Neural cell (in vitro differentiated cells): ENCODE measurements around the gene GFOD2. TPM values are rescaled to one million over a fixed set of nuclear protein-coding genes. Genes with fewer than 3 reads are reported as not detected.

Source experiments
- H2AFZ ChIP-seq: fragments of 200-600, 300-800 bp; sonication (generic), shearing (Covaris generic); 2 replicates; pipeline ENCODE4 v1.6.0; 2014; ENCODE audit warnings: low read depth, mild to moderate bottlenecking, antibody characterized with exemption, low read length, moderate library complexity
- H3F3A ChIP-seq: fragments of 200-600 bp; shearing (Covaris generic); 2 replicates; pipeline ENCODE4 v1.6.1; 2016; ENCODE audit warnings: mild to moderate bottlenecking, moderate library complexity, mixed read lengths, antibody characterized with exemption, low read length; ENCODE audit not compliant: insufficient read depth, poor library complexity, severe bottlenecking
- H3K27ac ChIP-seq: fragments of 200-600, 300-800 bp; sonication (generic), shearing (Covaris generic); 2 replicates; pipeline ENCODE4 v1.5.1; 2014; ENCODE audit warnings: mild to moderate bottlenecking, low read length, moderate library complexity
- H3K27me3 ChIP-seq: fragments of 300-800, 200-600 bp; sonication (generic), shearing (Covaris generic); 2 replicates; pipeline ENCODE4 v1.6.0; 2014; ENCODE audit warnings: mild to moderate bottlenecking, low read depth, low read length, moderate library complexity; ENCODE audit not compliant: insufficient read depth
- H3K36me3 ChIP-seq: fragments of 300-800, 200-600 bp; sonication (generic), shearing (Covaris generic); 2 replicates; pipeline ENCODE4 v1.5.1; 2014; ENCODE audit warnings: mild to moderate bottlenecking, antibody characterized with exemption, low read length, moderate library complexity; ENCODE audit not compliant: insufficient read depth
- H3K4me2 ChIP-seq: fragments of 300-800, 200-600 bp; sonication (generic), shearing (Covaris generic); 2 replicates; pipeline ENCODE4 v1.6.0; 2014; ENCODE audit warnings: mild to moderate bottlenecking, low read length
- H3K4me3 ChIP-seq: fragments of 300-800, 200-600 bp; sonication (generic), shearing (Covaris generic); 2 replicates; pipeline ENCODE4 v1.5.1; 2014; ENCODE audit warnings: mild to moderate bottlenecking, low read length, moderate library complexity
- H3K79me2 ChIP-seq: fragments of 200-600 bp; shearing (Covaris generic); replicated peaks from 2 replicates; pipeline ENCODE4 v1.6.0; 2014; ENCODE audit warnings: mild to moderate bottlenecking, low read length, moderate library complexity; ENCODE audit not compliant: insufficient read depth
- H3K9ac ChIP-seq: fragments of 300-800, 200-600 bp; sonication (generic), shearing (Covaris generic); 2 replicates; pipeline ENCODE4 v1.6.1; 2016; ENCODE audit warnings: mild to moderate bottlenecking, low read length, mixed read lengths
- H3K9me2 ChIP-seq: fragments of 200-600 bp; shearing (Covaris generic); 2 replicates; pipeline ENCODE4 v1.6.1; 2016; ENCODE audit warnings: mild to moderate bottlenecking, low read length, mixed read lengths; ENCODE audit not compliant: insufficient read depth
- H3K9me3 ChIP-seq: fragments of 200-600, 300-800 bp; sonication (generic), shearing (Covaris generic); 2 replicates; pipeline ENCODE4 v1.6.1; 2016; ENCODE audit warnings: mild to moderate bottlenecking, mixed run types, low read length, moderate library complexity, mixed read lengths
- H4K20me1 ChIP-seq: fragments of 200-600 bp; shearing (Covaris generic); 2 replicates; pipeline ENCODE4 v1.6.1; 2016; ENCODE audit warnings: mild to moderate bottlenecking, mixed run types; ENCODE audit not compliant: insufficient read depth
- EP300 ChIP-seq: fragments of 450-650 bp; conservative IDR thresholded peaks from 2 replicates; pipeline ENCODE4 v1.6.1; 2014; ENCODE audit warnings: antibody characterized with exemption, mild to moderate bottlenecking, moderate library complexity; ENCODE audit not compliant: poor library complexity, severe bottlenecking
- EZH2 ChIP-seq: fragments of 200-600, 300-800 bp; shearing (Covaris generic), sonication (generic); IDR thresholded peaks from 2 replicates; pipeline ENCODE4 v1.6.1; 2014; ENCODE audit warnings: antibody characterized with exemption, low read length, borderline replicate concordance, mild to moderate bottlenecking; ENCODE audit not compliant: insufficient read depth, poor library complexity, severe bottlenecking
- MXI1 ChIP-seq: fragments of 450-650 bp; conservative IDR thresholded peaks from 2 replicates; pipeline ENCODE4 v1.6.1; 2014; ENCODE audit warnings: antibody characterized with exemption, mild to moderate bottlenecking; ENCODE audit not compliant: poor library complexity, severe bottlenecking
- POLR2AphosphoS5 ChIP-seq: IDR thresholded peaks from 2 replicates; pipeline ENCODE4 v1.6.1; 2012
- RAD21 ChIP-seq: fragments of 450-650 bp; conservative IDR thresholded peaks from 2 replicates; pipeline ENCODE4 v1.6.1; 2014; ENCODE audit warnings: antibody characterized with exemption, mild to moderate bottlenecking, moderate library complexity
- SMC3 ChIP-seq: fragments of 450-650 bp; conservative IDR thresholded peaks from 2 replicates; pipeline ENCODE4 v1.6.1; 2014; ENCODE audit warnings: antibody characterized with exemption, mild to moderate bottlenecking, moderate library complexity; ENCODE audit not compliant: poor library complexity
- TAF1 ChIP-seq: IDR thresholded peaks from 2 replicates; pipeline ENCODE4 v1.6.1; 2012; ENCODE audit warnings: low read depth
- polyA plus RNA-seq: library from polyadenylated mRNA; depleted of rRNA; stranded (reverse); fragments of >200 nt; gene quantifications from 2 replicates; pipeline ENCODE4 v1.2.3, GENCODE V29; 2014
- TF ChIP-seq, protein P1 (sequence below): fragments of 450-650 bp; IDR thresholded peaks from 2 replicates; pipeline ENCODE4 v1.5.1; 2014; ENCODE audit warnings: antibody characterized with exemption, mild to moderate bottlenecking, moderate library complexity; ENCODE audit not compliant: poor library complexity, severe bottlenecking
- TF ChIP-seq, protein P2 (sequence below): IDR thresholded peaks from 2 replicates; pipeline ENCODE4 v1.6.1; 2012; ENCODE audit warnings: borderline replicate concordance

GFOD2 gene
- polyA plus RNA-seq, 1 donor from 2014 or later, result 88.4 TPM

DNA sequence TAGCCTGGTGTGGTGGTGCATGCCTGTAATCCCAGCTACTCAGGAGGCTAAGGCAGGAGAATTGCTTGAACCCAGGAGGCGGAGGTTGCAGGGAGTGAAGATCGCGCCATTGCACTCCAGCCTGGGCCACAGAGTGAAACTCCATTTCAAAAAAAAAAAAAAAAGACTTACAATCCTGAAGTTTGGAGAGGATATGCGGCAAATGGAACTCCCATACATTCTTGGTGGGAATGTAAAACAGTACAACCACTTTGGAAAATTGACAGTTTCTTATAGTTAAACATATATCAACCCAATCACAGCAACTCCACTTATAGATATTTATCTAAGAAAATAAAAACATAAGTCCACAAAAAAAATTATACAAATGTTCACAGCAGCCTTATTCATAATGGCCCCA lies 11.9 kb downstream of the GFOD2 start:
- Histone ChIP-seq H3K27ac (no peak overlapping the region), H4K20me1 (peaks cover 13% of the 10 kb centered on the region), H2AFZ (no peak overlapping the region), H3K4me2 (no peak overlapping the region), H3K4me3 (no peak overlapping the region), H3K36me3 (no peaks in the 10 kb centered on the region), H3K9me2 (no peaks in the 10 kb centered on the region), H3K9ac (no peak overlapping the region), H3K79me2 (peaks cover 64% of the 10 kb centered on the region), H3K9me3 (no peaks in the 10 kb centered on the region), H3F3A (no peaks in the 10 kb centered on the region), H3K27me3 (no peaks in the 10 kb centered on the region)
- TF ChIP-seq TAF1, result no peak
- TF ChIP-seq EP300, result no peak
- no peak for TF ChIP-seq MXI1
- TF ChIP-seq SMC3, result no peak
- TF ChIP-seq POLR2AphosphoS5, result no peak
- no peak for TF ChIP-seq RAD21
- TF ChIP-seq, protein P1, sequence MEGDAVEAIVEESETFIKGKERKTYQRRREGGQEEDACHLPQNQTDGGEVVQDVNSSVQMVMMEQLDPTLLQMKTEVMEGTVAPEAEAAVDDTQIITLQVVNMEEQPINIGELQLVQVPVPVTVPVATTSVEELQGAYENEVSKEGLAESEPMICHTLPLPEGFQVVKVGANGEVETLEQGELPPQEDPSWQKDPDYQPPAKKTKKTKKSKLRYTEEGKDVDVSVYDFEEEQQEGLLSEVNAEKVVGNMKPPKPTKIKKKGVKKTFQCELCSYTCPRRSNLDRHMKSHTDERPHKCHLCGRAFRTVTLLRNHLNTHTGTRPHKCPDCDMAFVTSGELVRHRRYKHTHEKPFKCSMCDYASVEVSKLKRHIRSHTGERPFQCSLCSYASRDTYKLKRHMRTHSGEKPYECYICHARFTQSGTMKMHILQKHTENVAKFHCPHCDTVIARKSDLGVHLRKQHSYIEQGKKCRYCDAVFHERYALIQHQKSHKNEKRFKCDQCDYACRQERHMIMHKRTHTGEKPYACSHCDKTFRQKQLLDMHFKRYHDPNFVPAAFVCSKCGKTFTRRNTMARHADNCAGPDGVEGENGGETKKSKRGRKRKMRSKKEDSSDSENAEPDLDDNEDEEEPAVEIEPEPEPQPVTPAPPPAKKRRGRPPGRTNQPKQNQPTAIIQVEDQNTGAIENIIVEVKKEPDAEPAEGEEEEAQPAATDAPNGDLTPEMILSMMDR, result no peak
- TF ChIP-seq, protein P2, sequence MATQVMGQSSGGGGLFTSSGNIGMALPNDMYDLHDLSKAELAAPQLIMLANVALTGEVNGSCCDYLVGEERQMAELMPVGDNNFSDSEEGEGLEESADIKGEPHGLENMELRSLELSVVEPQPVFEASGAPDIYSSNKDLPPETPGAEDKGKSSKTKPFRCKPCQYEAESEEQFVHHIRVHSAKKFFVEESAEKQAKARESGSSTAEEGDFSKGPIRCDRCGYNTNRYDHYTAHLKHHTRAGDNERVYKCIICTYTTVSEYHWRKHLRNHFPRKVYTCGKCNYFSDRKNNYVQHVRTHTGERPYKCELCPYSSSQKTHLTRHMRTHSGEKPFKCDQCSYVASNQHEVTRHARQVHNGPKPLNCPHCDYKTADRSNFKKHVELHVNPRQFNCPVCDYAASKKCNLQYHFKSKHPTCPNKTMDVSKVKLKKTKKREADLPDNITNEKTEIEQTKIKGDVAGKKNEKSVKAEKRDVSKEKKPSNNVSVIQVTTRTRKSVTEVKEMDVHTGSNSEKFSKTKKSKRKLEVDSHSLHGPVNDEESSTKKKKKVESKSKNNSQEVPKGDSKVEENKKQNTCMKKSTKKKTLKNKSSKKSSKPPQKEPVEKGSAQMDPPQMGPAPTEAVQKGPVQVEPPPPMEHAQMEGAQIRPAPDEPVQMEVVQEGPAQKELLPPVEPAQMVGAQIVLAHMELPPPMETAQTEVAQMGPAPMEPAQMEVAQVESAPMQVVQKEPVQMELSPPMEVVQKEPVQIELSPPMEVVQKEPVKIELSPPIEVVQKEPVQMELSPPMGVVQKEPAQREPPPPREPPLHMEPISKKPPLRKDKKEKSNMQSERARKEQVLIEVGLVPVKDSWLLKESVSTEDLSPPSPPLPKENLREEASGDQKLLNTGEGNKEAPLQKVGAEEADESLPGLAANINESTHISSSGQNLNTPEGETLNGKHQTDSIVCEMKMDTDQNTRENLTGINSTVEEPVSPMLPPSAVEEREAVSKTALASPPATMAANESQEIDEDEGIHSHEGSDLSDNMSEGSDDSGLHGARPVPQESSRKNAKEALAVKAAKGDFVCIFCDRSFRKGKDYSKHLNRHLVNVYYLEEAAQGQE, result no peak
- no peak for TF ChIP-seq EZH2

DNA sequence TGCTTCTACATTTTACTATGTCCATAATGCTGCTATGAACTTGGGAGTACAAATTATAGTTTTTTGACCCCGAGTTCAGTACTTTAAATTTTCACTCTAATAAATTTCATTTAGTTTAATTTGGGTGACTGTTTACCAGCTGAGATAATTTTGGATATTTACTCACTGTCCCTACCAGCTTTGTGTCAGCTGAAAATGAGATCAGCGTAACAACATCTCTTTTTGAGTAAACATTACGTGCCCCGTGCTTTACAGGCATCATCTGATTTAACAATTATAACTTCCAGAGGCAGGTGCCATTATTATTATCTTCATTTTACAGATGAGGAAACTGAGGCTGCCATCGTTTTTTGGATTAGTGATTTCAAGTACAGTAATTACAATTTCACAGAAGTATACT lies 15.0 kb downstream of the GFOD2 start:
- TF ChIP-seq EP300 (no peak), EZH2 (no peak), SMC3 (no peak), POLR2AphosphoS5 (no peak)
- no peaks in the 10 kb centered on the region for H3K36me3 ChIP-seq
- H3K27me3 ChIP-seq, result no peaks in the 10 kb centered on the region
- no peak overlapping the region for H3K9ac ChIP-seq
- peaks cover 12% of the 10 kb centered on the region for H4K20me1 ChIP-seq
- no peaks in the 10 kb centered on the region for H3K9me2 ChIP-seq
- no peaks in the 10 kb centered on the region for H3F3A ChIP-seq
- H2AFZ ChIP-seq, result no peak overlapping the region
- no peaks in the 10 kb centered on the region for H3K9me3 ChIP-seq
- H3K27ac ChIP-seq, result no peak overlapping the region
- H3K79me2 ChIP-seq, result peaks cover 48% of the 10 kb centered on the region
- no peak overlapping the region for H3K4me2 ChIP-seq
- H3K4me3 ChIP-seq, result no peak overlapping the region
